ENCODE measurements around the gene OMP. TPM values are rescaled to one million over a fixed set of nuclear protein-coding genes. Genes with fewer than 3 reads are reported as not detected.

OMP gene
- total and polyA plus RNA-seq, 2 donors (not counting 3 experiments of a cell fraction or from before 2014, with no cell fraction given): 0.80 TPM; not detected in 1

- H3K27me3 ChIP-seq (ENCODE audit: control insufficient read depth in 2 of 2, insufficient read depth in 2 of 2, low read length in 2 of 2): peaks cover 3 to 7% of the 10 kb centered on the region in 2 experiments
- intact Hi-C loops (cut with micrococcal nuclease): no loop called here
- H3K79me2 ChIP-seq (ENCODE audit: control insufficient read depth, insufficient read depth, low read length): no peaks in the 10 kb centered on the region
- no peaks in the 10 kb centered on the region for H3K4me1 ChIP-seq (ENCODE audit: control insufficient read depth, extremely low read depth, insufficient read depth, low read length)
- no peak overlapping the region for H3K4me3 ChIP-seq (replicated peaks in 1 of 3; ENCODE audit: insufficient read depth in 1 of 3, low read depth in 1 of 3, low read length in 3 of 3)
- no peak for TF ChIP-seq POLR2A (IDR thresholded peaks at IDR 0.05; ENCODE audit: low read depth, low read length)
- no peak for TF ChIP-seq POLR2AphosphoS5 (IDR thresholded peaks at IDR 0.05; ENCODE audit: insufficient read depth, low read depth, low read length)
- TF ChIP-seq, protein P1, sequence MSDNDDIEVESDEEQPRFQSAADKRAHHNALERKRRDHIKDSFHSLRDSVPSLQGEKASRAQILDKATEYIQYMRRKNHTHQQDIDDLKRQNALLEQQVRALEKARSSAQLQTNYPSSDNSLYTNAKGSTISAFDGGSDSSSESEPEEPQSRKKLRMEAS (IDR thresholded peaks at IDR 0.05; ENCODE audit: insufficient read depth, insufficient read length): no peak
- TF ChIP-seq JUN (IDR thresholded peaks at IDR 0.05; ENCODE audit: borderline replicate concordance, insufficient read depth, insufficient read length, low read depth): no peak
- TF ChIP-seq FOS (IDR thresholded peaks at IDR 0.05; ENCODE audit: borderline replicate concordance, insufficient read depth, low read length): no peak
- no peak for TF ChIP-seq MYC (IDR thresholded peaks at IDR 0.05; ENCODE audit: low read depth, low read length)
- TF ChIP-seq, protein P2, sequence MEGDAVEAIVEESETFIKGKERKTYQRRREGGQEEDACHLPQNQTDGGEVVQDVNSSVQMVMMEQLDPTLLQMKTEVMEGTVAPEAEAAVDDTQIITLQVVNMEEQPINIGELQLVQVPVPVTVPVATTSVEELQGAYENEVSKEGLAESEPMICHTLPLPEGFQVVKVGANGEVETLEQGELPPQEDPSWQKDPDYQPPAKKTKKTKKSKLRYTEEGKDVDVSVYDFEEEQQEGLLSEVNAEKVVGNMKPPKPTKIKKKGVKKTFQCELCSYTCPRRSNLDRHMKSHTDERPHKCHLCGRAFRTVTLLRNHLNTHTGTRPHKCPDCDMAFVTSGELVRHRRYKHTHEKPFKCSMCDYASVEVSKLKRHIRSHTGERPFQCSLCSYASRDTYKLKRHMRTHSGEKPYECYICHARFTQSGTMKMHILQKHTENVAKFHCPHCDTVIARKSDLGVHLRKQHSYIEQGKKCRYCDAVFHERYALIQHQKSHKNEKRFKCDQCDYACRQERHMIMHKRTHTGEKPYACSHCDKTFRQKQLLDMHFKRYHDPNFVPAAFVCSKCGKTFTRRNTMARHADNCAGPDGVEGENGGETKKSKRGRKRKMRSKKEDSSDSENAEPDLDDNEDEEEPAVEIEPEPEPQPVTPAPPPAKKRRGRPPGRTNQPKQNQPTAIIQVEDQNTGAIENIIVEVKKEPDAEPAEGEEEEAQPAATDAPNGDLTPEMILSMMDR (IDR thresholded peaks at IDR 0.05; ENCODE audit: extremely low read depth in 1 of 2, insufficient read depth in 1 of 2, low read depth in 1 of 2, low read length in 2 of 2): no peak
- TF ChIP-seq EZH2 (IDR thresholded peaks at IDR 0.05; ENCODE audit: borderline replicate concordance, low read depth, low read length, severe bottlenecking): no peak
- no peak for TF ChIP-seq GATA2 (IDR thresholded peaks at IDR 0.05; ENCODE audit: insufficient read depth, insufficient read length, low read depth, low read length)
- H3K9ac ChIP-seq (replicated peaks; ENCODE audit: extremely low read depth, insufficient read depth, low read length): no peak overlapping the region
- no peak for DNase-seq (ENCODE audit: low read depth, low spot score)
- H3K9me3 ChIP-seq (replicated peaks; ENCODE audit: control insufficient read depth, insufficient read depth, low read length): no peaks in the 10 kb centered on the region
- H3K36me3 ChIP-seq (ENCODE audit: control insufficient read depth in 2 of 2, extremely low read depth in 1 of 2, insufficient read depth in 2 of 2, low read length in 2 of 2): no peaks in the 10 kb centered on the region
- no peak for FAIRE-seq
- H2AFZ ChIP-seq (ENCODE audit: low read depth, low read length): no peak overlapping the region
- no peak overlapping the region for H3K27ac ChIP-seq (ENCODE audit: insufficient read depth, low read depth, low read length)
- CTCF ChIA-PET: interaction anchor here (0.7 to 5.5 kb wide), 3 partner anchors 8 to 36 kb away, joined by 3 to 55 read pairs (median 4); no protein-coding TSS in a partner anchor
- H4K20me1 ChIP-seq (replicated peaks; ENCODE audit: control insufficient read depth, extremely low read depth, insufficient read depth, low read length): no peaks in the 10 kb centered on the region
- no TSS peak for BruUV-seq (replicated peaks)
- dilution Hi-C loops (cut with MboI; ENCODE audit: extremely low pct_ligation_motif_present, low sequenced_read_pairs): no loop called here
- H3K4me2 ChIP-seq (ENCODE audit: insufficient read depth, low read length): no peak overlapping the region
- H3K9me1 ChIP-seq (replicated peaks; ENCODE audit: control insufficient read depth, extremely low read depth, insufficient read depth, low read length): no peaks in the 10 kb centered on the region
- POLR2A ChIA-PET: no interaction called here
These were observed 47.5 kb upstream of the OMP start for GRCh38 chr11:77055101-77055561.

Measured in endothelial cell of umbilical vein (primary cell).